ENCODE measurements around the gene RHEX.

RHEX gene

DNA sequence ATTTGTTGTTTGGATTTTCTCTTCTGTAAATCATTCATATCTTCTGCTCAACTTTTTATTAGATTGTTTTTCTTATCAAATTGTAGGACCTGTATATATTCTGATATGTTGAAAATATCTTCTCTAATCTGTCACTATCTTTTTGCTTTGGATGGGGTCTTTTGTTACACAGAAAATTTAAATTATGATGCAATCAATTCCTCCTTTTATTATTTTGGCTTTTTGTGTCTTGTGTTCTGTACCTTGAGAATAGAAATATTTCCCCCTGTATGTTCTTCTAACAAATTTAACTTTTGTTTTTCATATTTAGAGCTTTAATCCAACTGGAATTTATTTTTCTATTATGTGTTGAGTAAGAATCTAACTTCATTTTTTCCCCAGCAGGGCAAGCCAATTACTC, 67.4 kb downstream of the RHEX start:
- FAIRE-seq, result no peak

GRCh38 chr1:206121269-206121668, 68.3 kb downstream of the RHEX start:
- FAIRE-seq, result no peak

DNA sequence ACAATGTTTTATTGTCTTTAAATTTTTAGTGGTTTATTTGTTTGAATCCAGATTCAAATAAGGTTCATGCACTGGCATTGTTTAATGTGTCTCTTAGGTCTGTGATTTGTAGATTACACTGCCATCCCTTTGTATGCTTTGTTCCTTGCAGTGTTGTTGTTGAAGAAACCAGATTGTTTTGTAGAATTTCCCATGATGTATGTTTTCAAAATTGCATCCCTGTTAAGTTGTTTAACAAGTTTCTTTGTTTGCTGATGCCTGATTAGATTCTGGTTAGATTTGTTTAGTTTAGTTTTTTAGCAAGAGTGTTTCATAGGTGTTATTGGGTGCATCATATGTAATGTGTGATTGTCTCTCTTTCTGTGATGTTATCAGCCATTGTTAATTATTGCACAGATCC, 69.7 kb downstream of the RHEX start:
- no peak for FAIRE-seq

DNA sequence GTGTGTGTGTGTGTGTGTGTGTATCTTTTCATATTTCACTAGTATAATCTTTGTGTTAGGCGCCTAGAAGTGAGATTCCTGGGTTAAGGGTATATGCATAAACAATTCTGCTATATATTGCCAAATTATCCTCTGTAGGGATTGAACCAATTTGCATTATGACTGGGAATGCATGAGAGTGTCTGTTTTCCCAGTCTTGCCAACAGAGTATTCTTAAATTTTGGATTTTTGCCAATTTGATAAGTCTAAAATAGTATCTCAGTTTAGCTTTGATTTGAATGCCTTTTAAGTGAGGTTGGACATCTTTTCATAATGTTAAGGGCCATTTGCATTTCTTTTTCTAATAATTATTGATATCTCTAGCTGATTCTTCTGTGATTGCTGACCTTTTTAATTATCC, 72.4 kb downstream of the RHEX start:
- FAIRE-seq, result no peak

DNA sequence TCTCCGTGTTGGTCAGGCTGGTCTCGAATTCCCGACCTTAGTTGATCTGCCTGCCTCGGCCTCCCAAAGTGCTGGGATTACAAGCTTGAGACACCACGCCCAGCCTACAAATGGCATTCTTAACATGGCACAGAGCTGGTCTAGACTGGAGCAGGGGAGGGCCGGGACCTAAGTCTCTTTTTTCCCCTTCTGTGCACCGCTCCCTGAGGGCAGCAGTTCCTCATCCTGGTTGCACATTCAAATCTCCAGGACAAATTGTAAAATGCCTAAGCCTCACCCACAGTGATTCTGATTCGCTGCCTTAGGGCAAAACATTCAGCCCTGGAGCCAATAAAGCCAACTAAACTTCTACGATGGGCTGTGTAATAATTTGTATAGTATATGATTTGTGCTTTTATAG, 74.4 kb downstream of the RHEX start:
- FAIRE-seq, result no peak

DNA sequence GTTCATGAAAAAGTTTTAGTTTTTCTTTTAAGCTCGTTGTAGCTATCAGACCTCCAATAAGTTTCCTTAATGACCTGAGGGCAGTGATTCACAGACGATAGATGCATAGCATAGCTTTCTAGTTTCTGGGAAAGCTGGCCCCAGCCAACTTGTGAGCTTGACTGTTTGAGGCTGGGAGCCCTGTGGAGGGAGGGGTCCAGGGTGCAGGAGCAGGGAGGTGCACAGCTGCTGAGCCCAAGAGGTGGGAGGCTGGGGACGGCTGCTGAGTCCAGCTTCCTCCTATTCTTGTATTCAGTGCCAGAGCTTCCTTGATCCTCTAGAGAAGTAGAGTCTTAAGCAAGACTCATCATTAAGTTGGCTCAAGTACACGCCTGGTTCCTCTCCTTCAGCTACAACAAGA, 75.2 kb downstream of the RHEX start:
- no peak for FAIRE-seq

DNA sequence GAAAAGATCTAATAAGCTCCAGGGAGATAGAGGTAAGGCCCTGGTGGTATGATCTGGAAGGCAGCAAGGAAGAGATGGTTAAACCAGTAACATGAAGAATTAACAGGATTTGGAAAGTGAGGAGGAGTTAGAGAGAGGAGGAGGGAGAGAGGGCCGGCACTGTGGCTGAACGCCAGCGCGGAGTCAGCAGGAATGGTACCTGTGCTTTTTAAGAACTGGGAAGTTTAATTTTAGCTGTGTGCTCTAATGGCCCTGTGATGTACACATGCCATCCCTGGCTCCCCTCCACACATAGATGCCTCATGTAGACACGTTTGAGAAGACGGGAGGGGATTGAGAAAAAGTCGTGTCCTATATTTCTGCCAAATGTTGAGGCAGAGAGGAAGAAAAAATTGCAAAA, 78.1 kb downstream of the RHEX start:
- FAIRE-seq, result no peak

DNA sequence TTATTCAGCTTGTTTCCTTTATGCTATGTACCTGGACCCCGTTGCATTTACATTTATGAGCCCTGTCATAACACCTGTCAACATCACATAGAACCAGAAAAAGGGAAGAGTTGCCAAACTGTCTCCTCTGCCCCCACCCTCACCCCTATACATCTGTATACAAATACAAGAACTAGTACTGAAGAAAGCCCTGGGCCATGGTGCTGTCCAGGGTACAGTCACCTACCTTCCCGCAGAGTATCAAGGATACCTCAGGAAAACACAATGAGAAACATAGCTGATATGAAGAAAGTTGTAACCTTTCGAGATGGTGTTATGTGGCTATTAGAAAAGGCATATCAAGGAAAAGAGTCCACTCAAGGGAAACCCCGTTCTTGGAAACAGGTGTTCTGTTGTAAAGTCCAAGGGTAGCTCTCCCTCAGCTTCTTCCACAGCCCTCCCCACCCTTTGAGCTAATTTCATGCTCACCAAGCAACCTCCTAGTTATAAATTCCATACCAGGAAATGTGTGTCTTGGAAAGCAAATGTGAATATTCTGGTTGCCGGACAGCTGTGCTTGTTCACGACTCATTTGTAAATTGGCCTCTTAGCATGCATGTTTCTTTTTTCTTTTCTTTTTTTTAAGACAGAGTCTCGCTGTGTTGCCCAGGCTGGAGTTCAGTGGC, 80.9 kb downstream of the RHEX start:
- no peak for FAIRE-seq

DNA sequence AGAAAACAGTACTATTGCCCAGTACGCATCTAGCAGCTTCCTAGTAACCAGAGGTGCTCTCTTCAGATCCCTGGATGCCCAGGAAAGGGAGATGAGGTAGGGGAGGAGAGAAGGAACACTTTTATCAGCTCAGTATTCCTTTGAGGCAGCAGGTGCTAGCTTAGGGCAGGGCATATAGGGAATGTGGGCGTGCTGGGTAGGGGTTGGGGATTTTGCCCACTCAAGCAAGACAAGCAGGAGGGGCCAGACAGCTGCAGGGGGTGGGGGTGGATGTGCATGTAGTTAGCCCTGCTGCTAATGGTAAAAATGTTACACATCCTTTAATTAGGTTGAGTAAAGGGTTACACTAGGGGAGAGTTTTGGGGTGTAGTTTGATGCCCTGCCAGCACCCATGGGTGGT, 82.3 kb downstream of the RHEX start:
- FAIRE-seq, result no peak

GRCh38 chr1:206136241-206136640, 83.3 kb downstream of the RHEX start:
- FAIRE-seq, result no peak

GRCh38 chr1:206142011-206142410, 89.0 kb downstream of the RHEX start:
- FAIRE-seq, result no peak

DNA sequence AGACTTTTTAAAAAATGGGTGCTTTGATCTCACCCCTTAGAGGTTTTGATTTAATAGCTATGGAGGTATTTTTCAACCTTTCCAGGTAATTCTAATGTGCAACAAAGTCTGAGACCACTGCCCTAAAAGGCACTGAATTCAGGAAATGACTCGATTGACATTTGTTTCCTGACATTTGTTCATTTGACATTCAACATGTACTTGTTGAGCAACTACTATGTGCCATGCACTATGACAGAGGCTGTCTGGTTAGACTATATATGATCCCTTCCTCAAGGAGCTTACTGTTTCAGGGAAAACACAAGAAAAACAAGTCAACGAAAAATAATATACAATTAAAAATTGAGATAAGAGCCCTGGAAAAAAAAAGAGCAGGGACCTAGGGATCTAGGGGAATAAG, 89.8 kb downstream of the RHEX start:
- no peak for FAIRE-seq

DNA sequence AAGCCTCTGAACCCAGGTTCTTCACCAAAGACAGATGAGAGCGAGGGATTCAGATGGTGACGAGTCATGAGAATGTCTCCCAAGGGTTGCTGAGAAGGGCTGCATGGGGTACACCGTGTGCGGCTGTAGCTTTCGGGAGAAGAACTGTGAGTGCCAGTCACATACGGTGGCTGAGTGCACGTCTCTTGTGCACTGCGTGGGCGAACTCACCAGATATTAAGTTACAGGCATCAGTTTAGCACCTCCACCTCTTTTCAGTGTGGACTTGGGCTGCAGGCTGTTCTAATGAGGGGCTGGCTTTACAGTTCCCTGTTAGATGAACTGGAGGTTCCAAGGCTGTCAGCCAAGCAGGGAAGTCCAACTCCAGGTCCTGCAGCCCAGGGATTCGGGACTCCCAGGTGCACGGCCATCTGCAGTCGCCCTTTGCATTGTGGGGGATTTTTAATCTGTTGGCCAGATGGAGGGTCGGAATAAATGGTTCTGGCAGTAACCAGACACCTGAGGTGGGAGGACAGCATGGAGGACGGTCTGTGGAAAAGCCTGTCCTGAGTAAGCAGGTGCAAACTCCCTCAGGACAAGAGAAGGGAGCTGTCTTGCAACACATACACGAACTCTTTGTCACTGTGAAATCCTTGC, 90.7 kb downstream of the RHEX start:
- no peak for FAIRE-seq

DNA sequence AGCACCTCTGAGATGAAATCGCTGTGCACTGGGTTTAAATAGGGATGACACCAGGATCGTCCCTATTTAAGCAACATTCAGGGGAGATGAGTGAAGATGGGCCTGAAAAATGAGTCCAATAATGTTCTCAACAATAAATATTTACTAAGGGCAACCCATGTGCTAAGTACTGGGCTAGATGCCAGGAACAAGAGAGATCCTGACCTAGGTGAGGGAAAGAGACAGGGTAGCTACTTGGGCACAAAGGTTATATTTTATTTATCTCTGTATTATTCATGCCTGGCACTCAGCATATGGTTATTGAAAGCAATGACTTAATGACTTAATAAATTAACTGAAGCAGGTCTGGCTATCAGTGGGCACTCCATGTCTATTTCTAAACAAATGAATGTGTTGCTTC, 91.6 kb downstream of the RHEX start:
- no peak for FAIRE-seq

- no peak for FAIRE-seq
These were observed 92.9 kb downstream of the RHEX start for GRCh38 chr1:206145771-206146290.
